LNCaP clone FGC (cell line): Measurements from ENCODE around the gene B3GALNT2.

ENCODE experiments used
- DNase-seq: peaks from one replicate; pipeline ENCODE4 v3.0.0-alpha.2; 2011; ENCODE audit warnings: low read depth
- H3K4me3 ChIP-seq: 2 replicates; pipeline ENCODE4 v1.5.1; 2011; ENCODE audit warnings: mild to moderate bottlenecking, low read depth, low read length, control low read depth
- CTCF ChIP-seq: IDR thresholded peaks from 2 replicates; pipeline ENCODE4 v1.5.1; 2012; ENCODE audit warnings: mild to moderate bottlenecking; ENCODE audit not compliant: control insufficient read depth, insufficient read depth; ENCODE audit errors: extremely low read depth

B3GALNT2 gene

DNA sequence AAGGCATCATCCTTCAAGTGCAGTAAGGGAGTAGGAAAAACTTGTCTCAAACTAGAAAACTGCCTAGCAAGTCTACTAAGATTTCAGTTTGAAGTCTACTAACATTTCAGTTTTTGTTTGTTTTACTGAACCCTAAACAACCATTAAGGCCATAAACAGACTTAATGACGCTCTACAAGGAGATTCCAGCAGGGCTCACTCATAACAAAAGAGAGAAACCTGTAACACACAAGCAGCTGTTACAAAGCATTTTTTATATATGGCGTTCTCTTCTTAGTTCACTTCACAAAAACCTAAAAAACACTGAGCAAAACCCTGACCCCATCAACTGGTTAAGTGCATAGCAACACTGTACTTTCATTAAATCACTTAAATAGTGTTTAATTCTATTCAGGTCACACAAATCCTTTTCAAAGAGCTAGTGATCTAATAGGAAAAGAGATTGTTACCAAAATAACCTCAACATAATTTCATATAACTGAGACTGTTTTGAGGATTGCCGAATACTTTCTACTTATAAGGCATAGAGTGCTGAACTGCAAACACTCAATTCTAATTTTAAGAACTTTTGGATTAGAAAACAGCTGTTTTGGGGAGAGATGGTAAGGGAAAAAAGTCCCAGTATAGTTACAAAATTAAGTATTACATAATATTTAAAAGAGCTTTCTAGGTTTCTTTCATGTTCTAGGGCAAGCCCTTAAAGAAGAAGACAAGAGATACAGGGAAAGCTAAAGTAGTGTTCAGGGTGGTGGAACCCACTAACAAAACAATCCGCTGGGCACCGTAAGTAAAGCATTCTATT is 1.4 kb downstream of the B3GALNT2 start:
- no peak for TF ChIP-seq CTCF
- no peak for DNase-seq
- H3K4me3 ChIP-seq = peak overlapping the region; percentile 57

DNA sequence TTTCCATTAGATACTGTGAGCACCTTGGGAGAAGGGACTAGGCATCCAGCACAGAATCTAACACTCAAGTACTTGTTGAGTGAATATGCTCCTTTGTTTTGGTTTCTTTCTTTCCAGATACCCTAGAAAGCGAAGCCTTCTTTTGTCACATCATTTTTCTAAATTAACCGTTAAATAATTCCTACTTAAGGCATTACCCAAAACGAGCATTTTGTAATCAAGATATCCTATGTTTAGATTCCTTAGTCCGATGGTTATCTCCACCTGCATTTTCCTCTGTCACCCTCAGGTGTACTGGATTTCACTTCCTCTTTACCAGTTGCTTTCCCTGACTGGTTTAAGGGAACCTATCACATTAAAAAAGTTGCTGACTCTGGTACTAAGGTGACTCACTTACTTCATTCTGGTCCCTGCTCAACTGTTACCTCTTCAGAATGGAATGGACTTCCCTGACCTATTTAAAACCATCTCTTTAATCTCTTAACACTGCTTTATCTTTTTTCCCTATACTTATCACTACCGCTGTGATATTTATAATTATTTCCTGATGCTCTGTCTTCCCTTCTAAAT is 3.2 kb downstream of the B3GALNT2 start:
- no peak for TF ChIP-seq CTCF
- no peak overlapping the region for H3K4me3 ChIP-seq
- DNase-seq = no peak

- TF ChIP-seq CTCF = no peak
- H3K4me3 ChIP-seq = no peak overlapping the region
- DNase-seq = no peak
These were observed 8.7 kb downstream of the B3GALNT2 start for GRCh38 chr1:235495551-235495950.

DNA sequence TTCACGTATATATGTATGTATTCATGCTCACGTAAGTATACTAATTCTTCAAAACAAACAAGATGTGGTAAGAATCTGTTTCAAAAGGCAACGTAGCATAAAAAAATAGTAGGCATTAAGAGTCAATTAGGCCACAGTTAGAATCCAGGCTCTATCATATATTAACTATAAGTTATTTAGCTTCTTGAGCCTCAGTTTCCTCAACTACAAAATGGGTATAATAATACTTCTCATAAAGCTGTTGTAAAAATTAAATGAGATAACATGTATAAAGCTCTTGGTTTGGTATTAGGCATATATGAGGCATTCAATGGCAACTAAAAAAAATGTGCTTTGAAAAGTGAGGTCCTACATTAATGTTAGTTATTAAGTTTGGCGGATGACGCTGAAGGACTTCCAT is 9.2 kb downstream of the B3GALNT2 start:
- no peak for DNase-seq
- TF ChIP-seq CTCF = no peak
- H3K4me3 ChIP-seq = no peak overlapping the region

GRCh38 chr1:235494531-235494930 is 9.7 kb downstream of the B3GALNT2 start:
- no peak overlapping the region for H3K4me3 ChIP-seq
- TF ChIP-seq CTCF = no peak
- DNase-seq = no peak

DNA sequence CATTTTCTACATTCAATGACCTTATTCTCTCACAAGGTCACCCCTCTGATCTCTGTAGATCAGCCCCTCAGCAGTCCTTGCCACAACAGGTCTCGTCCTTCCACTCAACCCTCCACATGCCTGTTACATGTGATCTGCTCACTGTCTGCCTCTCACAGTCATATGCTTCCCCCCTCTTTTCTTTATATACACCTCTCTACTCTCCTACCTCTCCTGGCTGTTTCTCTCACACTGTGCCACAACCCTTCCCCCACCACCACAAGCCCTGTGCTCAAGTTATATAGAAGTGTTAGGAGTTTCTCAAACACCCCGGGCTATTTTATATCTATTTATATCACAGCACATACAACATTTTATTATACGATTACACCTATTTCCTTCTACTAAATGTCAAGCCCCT is 12.6 kb downstream of the B3GALNT2 start:
- no peak for TF ChIP-seq CTCF
- H3K4me3 ChIP-seq = no peak overlapping the region
- no peak for DNase-seq
